Activated naive CD8-positive, alpha-beta T cell treated with anti-CD3 and anti-CD28 coated beads for 36 hours (primary cell): ENCODE results near the gene ECI2. TPM values are rescaled to one million over a fixed set of nuclear protein-coding genes. Genes with fewer than 3 reads are reported as not detected.
"Not testable (repeated sequence)": the region's sequence is repeated elsewhere in the genome, so short reads cannot be mapped to it uniquely, and the experiment has no call there.

Experiments
- DNase-seq: peaks from one replicate; pipeline ENCODE4 v3.0.0; 2021
- H3K27ac Mint-ChIP-seq: one replicate; pipeline ENCODE4 v1.8.0; 2022; ENCODE audit warnings: mild to moderate bottlenecking, moderate library complexity, mixed read lengths
- H3K27me3 Mint-ChIP-seq: one replicate; pipeline ENCODE4 v1.8.0; 2022; ENCODE audit warnings: mild to moderate bottlenecking, mixed read lengths
- H3K36me3 Mint-ChIP-seq: one replicate; pipeline ENCODE4 v1.8.0; 2021; ENCODE audit warnings: mild to moderate bottlenecking, mixed read lengths
- H3K4me1 Mint-ChIP-seq: one replicate; pipeline ENCODE4 v1.8.0; 2021; ENCODE audit warnings: mixed read lengths
- H3K4me3 Mint-ChIP-seq: one replicate; pipeline ENCODE4 v1.8.0; 2022; ENCODE audit warnings: mild to moderate bottlenecking, moderate library complexity, mixed read lengths
- H3K9me3 Mint-ChIP-seq: one replicate; pipeline ENCODE4 v1.8.0; 2022; ENCODE audit warnings: mixed read lengths
- total RNA-seq, 2 experiments: library from RNA; stranded (reverse); gene quantifications; one replicate each; pipeline ENCODE4 v1.2.3, GENCODE V29; 2021

Gene ECI2
- total RNA-seq, 2 experiments from 2014 or later, result 45.0 to 46.9 TPM

- no peak for DNase-seq
- Mint-ChIP-seq H3K36me3 (peaks cover 54% of the 10 kb centered on the region), H3K4me3 (no peak overlapping the region), H3K9me3 (peaks cover 10% of the 10 kb centered on the region), H3K27me3 (no peaks in the 10 kb centered on the region), H3K4me1 (peaks cover 13% of the 10 kb centered on the region), H3K27ac (no peak overlapping the region)
These were observed 6.6 kb downstream of the ECI2 start for GRCh38 chr6:4128748-4129147.

GRCh38 chr6:4128072-4128471 lies 7.3 kb downstream of the ECI2 start:
- no peak overlapping the region for H3K27ac Mint-ChIP-seq
- DNase-seq, result no peak
- peaks cover 47% of the 10 kb centered on the region for H3K36me3 Mint-ChIP-seq
- H3K9me3 Mint-ChIP-seq, result peaks cover 10% of the 10 kb centered on the region
- H3K4me3 Mint-ChIP-seq, result no peak overlapping the region
- H3K27me3 Mint-ChIP-seq, result no peaks in the 10 kb centered on the region
- H3K4me1 Mint-ChIP-seq, result peaks cover 9% of the 10 kb centered on the region

- Mint-ChIP-seq H3K27ac (peak overlapping the region; percentile 49), H3K27me3 (no peaks in the 10 kb centered on the region), H3K4me3 (no peak overlapping the region), H3K36me3 (peaks cover 40% of the 10 kb centered on the region), H3K4me1 (peaks cover 6% of the 10 kb centered on the region), H3K9me3 (no peaks in the 10 kb centered on the region)
- DNase-seq, result no peak
These were observed 9.2 kb downstream of the ECI2 start for GRCh38 chr6:4125933-4126864.

- Mint-ChIP-seq H3K27ac (peak overlapping the region; percentile 49), H3K36me3 (peaks cover 44% of the 10 kb centered on the region)
These were observed 9.9 kb downstream of the ECI2 start for GRCh38 chr6:4125500-4125899.

GRCh38 chr6:4124351-4124750 lies 11.0 kb downstream of the ECI2 start:
- H3K4me1 Mint-ChIP-seq, result peaks cover 6% of the 10 kb centered on the region
- H3K27ac Mint-ChIP-seq, result no peak overlapping the region
- no peak for DNase-seq
- H3K4me3 Mint-ChIP-seq, result no peak overlapping the region
- H3K9me3 Mint-ChIP-seq, result no peaks in the 10 kb centered on the region
- no peaks in the 10 kb centered on the region for H3K27me3 Mint-ChIP-seq
- peaks cover 38% of the 10 kb centered on the region for H3K36me3 Mint-ChIP-seq

More at GRCh38 chr6:4125500-4125899, 9.9 kb downstream of the ECI2 start:
- H3K27me3 Mint-ChIP-seq, result no peaks in the 10 kb centered on the region
- H3K4me1 Mint-ChIP-seq, result peaks cover 6% of the 10 kb centered on the region
- H3K9me3 Mint-ChIP-seq, result no peaks in the 10 kb centered on the region
- no peak overlapping the region for H3K4me3 Mint-ChIP-seq
- DNase-seq, result no peak

GRCh38 chr6:4115741-4116140 lies 19.6 kb downstream of the ECI2 start:
- Mint-ChIP-seq H3K9me3 (peaks cover 10% of the 10 kb centered on the region), H3K27ac (no peak overlapping the region), H3K36me3 (peaks cover 41% of the 10 kb centered on the region), H3K4me3 (no peak overlapping the region), H3K4me1 (no peaks in the 10 kb centered on the region), H3K27me3 (no peaks in the 10 kb centered on the region)
- no peak for DNase-seq

- H3K4me3 Mint-ChIP-seq, result no peak overlapping the region
- H3K27ac Mint-ChIP-seq, result no peak overlapping the region
These were observed 21.3 kb downstream of the ECI2 start for GRCh38 chr6:4114123-4114522.

GRCh38 chr6:4113649-4114048 lies 21.7 kb downstream of the ECI2 start:
- no peak overlapping the region for H3K4me3 Mint-ChIP-seq

More at GRCh38 chr6:4114123-4114522, 21.3 kb downstream of the ECI2 start:
- no peak for DNase-seq
- Mint-ChIP-seq H3K36me3 (peaks cover 35% of the 10 kb centered on the region), H3K4me1 (no peaks in the 10 kb centered on the region), H3K27me3 (no peaks in the 10 kb centered on the region), H3K9me3 (peaks cover 10% of the 10 kb centered on the region)

GRCh38 chr6:4112366-4112765 lies 23.0 kb downstream of the ECI2 start:
- no peak for DNase-seq
- Mint-ChIP-seq H3K27ac (no peak overlapping the region), H3K4me1 (no peaks in the 10 kb centered on the region), H3K9me3 (peaks cover 10% of the 10 kb centered on the region), H3K36me3 (peaks cover 34% of the 10 kb centered on the region), H3K4me3 (no peak overlapping the region), H3K27me3 (no peaks in the 10 kb centered on the region)

More at GRCh38 chr6:4113649-4114048, 21.7 kb downstream of the ECI2 start:
- no peaks in the 10 kb centered on the region for H3K27me3 Mint-ChIP-seq
- no peaks in the 10 kb centered on the region for H3K4me1 Mint-ChIP-seq
- peaks cover 35% of the 10 kb centered on the region for H3K36me3 Mint-ChIP-seq
- no peak overlapping the region for H3K27ac Mint-ChIP-seq
- DNase-seq, result no peak
- peaks cover 10% of the 10 kb centered on the region for H3K9me3 Mint-ChIP-seq

- not testable (repeated sequence) for H3K27ac Mint-ChIP-seq, H3K27me3 Mint-ChIP-seq
These were observed 26.0 kb downstream of the ECI2 start for GRCh38 chr6:4109363-4109815.

GRCh38 chr6:4108561-4109093 lies 26.7 kb downstream of the ECI2 start:
- Mint-ChIP-seq H3K9me3 (peaks cover 7% of the 10 kb centered on the region), H3K4me1 (no peaks in the 10 kb centered on the region), H3K27ac (no peak overlapping the region), H3K36me3 (peaks cover 2% of the 10 kb centered on the region), H3K27me3 (no peaks in the 10 kb centered on the region), H3K4me3 (no peak overlapping the region)
- no peak for DNase-seq

More at GRCh38 chr6:4109363-4109815, 26.0 kb downstream of the ECI2 start:
- DNase-seq, H3K9me3 Mint-ChIP-seq, H3K36me3 Mint-ChIP-seq, H3K4me3 Mint-ChIP-seq, H3K4me1 Mint-ChIP-seq: not testable (repeated sequence)

- DNase-seq, result no peak
- Mint-ChIP-seq H3K27ac (no peak overlapping the region), H3K4me1 (no peaks in the 10 kb centered on the region), H3K9me3 (peaks cover 7% of the 10 kb centered on the region), H3K27me3 (no peaks in the 10 kb centered on the region), H3K36me3 (no peaks in the 10 kb centered on the region), H3K4me3 (no peak overlapping the region)
These were observed 27.5 kb downstream of the ECI2 start for GRCh38 chr6:4107873-4108272.

GRCh38 chr6:4105980-4106536 lies 29.3 kb downstream of the ECI2 start:
- no peaks in the 10 kb centered on the region for H3K9me3 Mint-ChIP-seq
- DNase-seq, result no peak
- H3K27me3 Mint-ChIP-seq, result no peaks in the 10 kb centered on the region
- no peak overlapping the region for H3K27ac Mint-ChIP-seq
- H3K36me3 Mint-ChIP-seq, result no peaks in the 10 kb centered on the region
- no peak overlapping the region for H3K4me3 Mint-ChIP-seq
- H3K4me1 Mint-ChIP-seq, result no peaks in the 10 kb centered on the region

GRCh38 chr6:4103929-4104328 lies 31.4 kb downstream of the ECI2 start:
- H3K36me3 Mint-ChIP-seq, result no peaks in the 10 kb centered on the region
- DNase-seq, result no peak
- no peaks in the 10 kb centered on the region for H3K4me1 Mint-ChIP-seq
- no peaks in the 10 kb centered on the region for H3K27me3 Mint-ChIP-seq
- H3K27ac Mint-ChIP-seq, result no peak overlapping the region
- no peaks in the 10 kb centered on the region for H3K9me3 Mint-ChIP-seq
- H3K4me3 Mint-ChIP-seq, result no peak overlapping the region

GRCh38 chr6:4102687-4103244 lies 32.6 kb downstream of the ECI2 start:
- H3K4me1 Mint-ChIP-seq, result no peaks in the 10 kb centered on the region
- DNase-seq, result no peak
- no peaks in the 10 kb centered on the region for H3K9me3 Mint-ChIP-seq
- H3K27me3 Mint-ChIP-seq, result no peaks in the 10 kb centered on the region
- H3K36me3 Mint-ChIP-seq, result no peaks in the 10 kb centered on the region
- no peak overlapping the region for H3K27ac Mint-ChIP-seq
- H3K4me3 Mint-ChIP-seq, result no peak overlapping the region
